BLaER1 treated with 17β-estradiol and CSF1 and Interleukin-3, amounts not matched to agents 10 nM and 100 nM (cell line): Measurements from ENCODE around the gene SERPINB6.
"Not testable (repeated sequence)": the region's sequence is repeated elsewhere in the genome, so short reads cannot be mapped to it uniquely, and the experiment has no call there.

ENCODE experiments used
- H3K27ac ChIP-seq, 11 experiments: shearing (Covaris generic); formaldehyde crosslinking; 2 replicates each; pipeline ENCODE4 v1.8.1; 2022
- H3K27me3 ChIP-seq, 11 experiments: shearing (Covaris generic); formaldehyde crosslinking; 2 replicates each; pipeline ENCODE4 v1.8.1; 2022
- H3K36me3 ChIP-seq, 11 experiments: shearing (Covaris generic); formaldehyde crosslinking; 2 replicates each; pipeline ENCODE4 v1.8.1; 2022
- H3K4me1 ChIP-seq, 10 experiments: shearing (Covaris generic); formaldehyde crosslinking; 2 replicates each; pipeline ENCODE4 v1.8.1; 2022
- H3K4me2 ChIP-seq, 11 experiments: shearing (Covaris generic); formaldehyde crosslinking; 2 replicates each; pipeline ENCODE4 v1.8.1; 2022
- H3K4me3 ChIP-seq, 10 experiments: shearing (Covaris generic); formaldehyde crosslinking; 2 replicates each; pipeline ENCODE4 v1.8.1; 2022
- H3K9ac ChIP-seq, 11 experiments: shearing (Covaris generic); formaldehyde crosslinking; 2 replicates each; pipeline ENCODE4 v1.8.1; 2022
- H3K9me3 ChIP-seq, 11 experiments: shearing (Covaris generic); formaldehyde crosslinking; replicated peaks in 1 of 11; 2 replicates each; pipeline ENCODE4 v1.8.1; 2022
- H4K20me1 ChIP-seq, 11 experiments: shearing (Covaris generic); formaldehyde crosslinking; 2 replicates each; pipeline ENCODE4 v1.8.1; 2022
- Cebpa-rat ChIP-seq, 11 experiments: shearing (Covaris generic); IDR thresholded peaks; 2 replicates each; pipeline ENCODE4 v1.8.1; 2022

Gene SERPINB6

DNA sequence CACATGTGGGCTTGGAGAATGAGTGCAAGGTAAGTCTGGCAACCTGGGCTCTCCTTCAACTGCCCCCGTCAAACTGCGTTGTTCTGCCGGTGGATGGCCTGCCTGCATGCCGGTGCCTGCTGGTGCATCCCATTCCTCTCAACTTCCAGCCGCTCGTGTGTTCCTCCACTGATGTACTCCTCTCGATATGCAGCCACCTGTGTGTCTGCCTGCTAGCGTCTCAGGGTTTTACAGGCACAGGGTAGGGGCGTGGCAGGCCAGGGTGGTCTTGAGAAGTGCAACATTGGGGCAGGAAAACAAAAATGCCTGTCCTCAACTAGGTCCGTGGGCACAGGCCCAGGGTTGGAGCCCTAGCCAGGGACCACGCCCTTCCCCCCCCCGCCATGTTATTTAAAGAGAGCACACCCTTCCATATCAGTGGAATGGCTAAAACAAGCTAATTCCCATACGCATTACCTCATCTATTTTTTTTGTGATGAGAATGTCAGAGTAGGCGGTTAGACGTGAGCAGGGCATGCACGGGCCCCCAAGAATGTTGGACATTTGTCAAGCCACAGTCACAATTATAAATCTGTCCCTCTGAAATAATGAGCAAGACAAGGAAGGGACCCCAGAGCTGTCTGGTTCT, 33.2 kb downstream of the SERPINB6 start:
- H4K20me1 ChIP-seq = no peaks in the 10 kb centered on the region
- no peak overlapping the region for H3K4me3 ChIP-seq
- H3K27ac ChIP-seq = no peak overlapping the region
- H3K27me3 ChIP-seq = no peaks in the 10 kb centered on the region
- H3K36me3 ChIP-seq = no peaks in the 10 kb centered on the region
- H3K4me2 ChIP-seq = no peak overlapping the region
- no peak for TF ChIP-seq Cebpa-rat (IDR thresholded peaks at IDR 0.05)
- peaks cover 9 to 16% (median 13%) of the 10 kb centered on the region in 10 experiments for H3K4me1 ChIP-seq
- H3K9me3 ChIP-seq = peaks cover 0 to 34% (median 14%) of the 10 kb centered on the region in 11 experiments; a peak in 16 of 22 replicates
- no peak overlapping the region for H3K9ac ChIP-seq

DNA sequence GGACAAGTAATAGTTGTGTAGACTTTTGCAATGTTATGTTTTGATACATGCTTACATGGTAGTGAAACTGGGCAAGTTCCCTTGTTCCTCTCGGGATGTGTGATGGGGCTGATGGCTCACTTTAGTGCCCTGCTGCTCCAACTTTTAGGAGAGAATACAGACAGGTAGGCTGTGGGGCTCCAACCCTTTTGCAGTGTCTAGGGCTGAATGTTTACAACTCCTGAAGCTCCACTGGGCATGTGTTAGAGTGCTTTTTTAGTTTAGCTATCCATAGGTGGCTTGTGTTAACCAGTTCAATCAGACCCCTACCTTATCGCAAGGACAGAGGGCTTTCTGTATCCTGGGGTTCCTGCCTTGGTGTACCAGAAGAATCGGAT, 33.8 kb downstream of the SERPINB6 start:
- Histone ChIP-seq H3K4me1 (peaks cover 4 to 11% (median 8%) of the 10 kb centered on the region in 10 experiments), H3K27me3 (no peaks in the 10 kb centered on the region), H3K36me3 (no peaks in the 10 kb centered on the region), H3K9ac (no peak overlapping the region), H3K4me2 (no peak overlapping the region), H3K27ac (no peak overlapping the region), H4K20me1 (no peaks in the 10 kb centered on the region), H3K9me3 (peaks cover 0 to 34% (median 14%) of the 10 kb centered on the region in 11 experiments; a peak in 16 of 22 replicates), H3K4me3 (no peak overlapping the region)
- TF ChIP-seq Cebpa-rat (IDR thresholded peaks at IDR 0.05) = no peak

DNA sequence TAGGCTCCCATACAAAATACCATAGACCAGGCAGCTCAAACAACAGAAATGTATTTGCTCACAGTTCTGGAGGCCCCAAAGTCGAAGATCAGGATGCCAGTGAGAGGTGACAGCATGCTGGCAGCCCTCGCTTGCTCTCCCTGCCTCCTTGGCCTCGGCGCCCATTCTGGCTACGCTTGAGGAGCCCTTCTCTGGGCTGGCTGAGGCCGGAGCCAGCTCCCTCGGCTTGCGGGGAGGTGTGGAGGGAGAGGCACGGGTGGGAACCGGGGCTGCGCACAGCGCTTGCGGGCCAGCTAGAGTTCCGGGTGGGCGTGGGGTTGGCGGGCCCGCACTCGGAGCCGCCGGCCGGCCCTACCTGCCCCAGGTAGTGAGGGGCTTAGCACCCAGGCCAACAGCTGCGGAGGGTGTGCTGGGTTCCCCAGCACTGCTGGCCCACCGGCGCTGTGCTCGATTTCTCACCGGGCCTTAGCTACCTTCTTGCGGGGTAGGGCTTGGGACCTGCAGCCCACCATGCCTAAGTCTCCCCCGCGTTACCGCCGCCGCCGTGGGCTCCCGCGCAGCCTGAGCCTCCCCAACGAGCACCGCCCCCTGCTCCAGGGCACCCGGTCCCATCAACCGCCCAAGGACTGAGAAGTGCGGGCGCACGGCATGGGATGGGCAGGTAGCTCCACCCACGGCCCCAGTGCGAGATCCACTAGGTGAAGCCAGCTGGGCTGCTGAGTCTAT, 35.6 kb downstream of the SERPINB6 start:
- no peaks in the 10 kb centered on the region for H3K36me3 ChIP-seq
- no peak overlapping the region for H3K4me2 ChIP-seq
- no peak for TF ChIP-seq Cebpa-rat (IDR thresholded peaks at IDR 0.05)
- no peaks in the 10 kb centered on the region for H3K27me3 ChIP-seq
- H4K20me1 ChIP-seq = no peaks in the 10 kb centered on the region
- no peak overlapping the region for H3K27ac ChIP-seq
- peaks cover 0 to 34% (median 14%) of the 10 kb centered on the region in 11 experiments; a peak in 16 of 22 replicates for H3K9me3 ChIP-seq
- H3K4me3 ChIP-seq = no peak overlapping the region
- peaks cover 0 to 9% (median 5%) of the 10 kb centered on the region in 10 experiments; a peak in 11 of 20 replicates for H3K4me1 ChIP-seq
- H3K9ac ChIP-seq = no peak overlapping the region

DNA sequence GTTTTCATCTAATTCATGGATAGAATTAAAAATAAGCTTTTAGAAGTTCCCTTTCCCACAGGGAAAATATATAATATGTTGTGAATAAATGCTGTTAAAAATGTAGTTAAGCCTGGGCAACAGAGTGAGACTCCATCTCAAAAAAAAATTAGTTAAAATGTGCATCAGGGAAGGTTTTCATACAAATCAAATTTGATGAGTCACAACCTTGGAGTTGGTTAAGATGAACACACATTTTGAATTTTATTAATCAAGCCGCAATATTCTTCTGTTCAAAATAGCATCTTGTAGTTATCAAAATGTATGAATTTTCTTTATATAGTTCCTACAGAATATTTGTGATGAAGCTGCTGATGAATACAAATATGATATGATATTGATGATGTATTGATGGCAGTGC, 37.3 kb downstream of the SERPINB6 start:
- no peaks in the 10 kb centered on the region for H3K27me3 ChIP-seq
- no peak overlapping the region for H3K4me2 ChIP-seq
- no peak overlapping the region for H3K4me3 ChIP-seq
- no peak overlapping the region for H3K27ac ChIP-seq
- H3K9me3 ChIP-seq = peaks cover 0 to 29% (median 17%) of the 10 kb centered on the region in 11 experiments; a peak in 19 of 22 replicates
- peaks cover 0 to 9% (median 5%) of the 10 kb centered on the region in 10 experiments; a peak in 11 of 20 replicates for H3K4me1 ChIP-seq
- no peak overlapping the region for H3K9ac ChIP-seq
- no peak for TF ChIP-seq Cebpa-rat (IDR thresholded peaks at IDR 0.05)
- no peaks in the 10 kb centered on the region for H3K36me3 ChIP-seq
- H4K20me1 ChIP-seq = no peaks in the 10 kb centered on the region

DNA sequence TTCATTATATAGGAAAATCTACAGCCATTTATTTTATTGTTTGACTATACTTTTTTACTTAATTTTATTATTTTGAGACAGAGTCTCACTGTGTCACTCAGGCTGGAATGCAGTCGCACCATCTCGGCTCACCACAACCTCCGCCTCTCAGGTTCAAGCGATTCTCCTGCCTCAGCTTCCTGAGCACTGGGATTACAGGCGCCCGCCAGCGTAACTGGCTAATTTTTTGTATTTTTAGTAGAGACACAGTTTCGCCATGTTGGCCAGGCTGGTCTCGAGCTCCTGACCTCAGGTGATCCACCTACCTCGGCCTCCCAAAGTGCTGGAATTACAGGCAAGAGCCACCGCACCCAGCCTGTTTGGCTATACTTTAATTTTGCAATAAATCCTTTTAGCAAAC, 38.5 kb downstream of the SERPINB6 start:
- H3K4me2 ChIP-seq, H3K9ac ChIP-seq, H3K27ac ChIP-seq, H3K4me3 ChIP-seq, H3K27me3 ChIP-seq, H4K20me1 ChIP-seq, H3K36me3 ChIP-seq, H3K4me1 ChIP-seq: not testable (repeated sequence)
- H3K9me3 ChIP-seq = peaks cover 11 to 34% (median 24%) of the 10 kb centered on the region in 11 experiments

DNA sequence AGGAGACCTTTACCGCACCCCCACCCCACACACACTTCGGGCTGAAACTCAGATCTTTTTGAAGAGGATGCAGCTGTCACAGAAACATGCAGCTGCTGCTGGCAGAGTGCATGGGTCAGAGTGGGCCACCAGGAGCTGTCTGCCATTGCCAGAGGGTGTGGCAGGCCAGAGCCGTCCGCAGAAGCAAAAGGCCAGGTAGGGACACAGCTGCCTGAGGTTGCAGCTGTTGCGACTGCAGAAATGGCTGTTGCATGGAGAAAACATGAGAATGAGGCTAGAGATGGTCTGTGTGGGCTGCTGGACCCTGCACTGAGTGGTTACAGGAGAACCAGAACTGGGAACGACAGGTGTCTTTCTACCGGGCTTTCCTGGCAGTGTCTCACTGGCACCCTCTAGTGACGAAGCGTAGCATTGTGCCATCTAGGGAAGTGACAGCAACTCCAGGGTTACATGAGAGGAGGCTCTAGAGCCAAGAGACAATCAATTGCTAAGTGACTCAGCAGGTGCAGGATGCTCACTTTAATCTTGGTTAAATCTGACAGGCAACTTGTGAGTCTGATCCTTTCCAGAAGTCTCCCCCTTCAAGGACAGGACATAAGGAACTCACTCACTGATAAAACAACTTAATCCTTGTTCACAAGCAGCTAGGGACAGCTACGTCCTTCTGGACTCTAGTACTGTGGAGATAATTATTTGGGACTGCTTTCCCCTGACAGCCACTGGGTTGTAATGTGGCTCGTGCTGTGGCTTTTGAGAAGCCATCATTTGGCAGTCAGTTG, 39.2 kb downstream of the SERPINB6 start:
- no peak for TF ChIP-seq Cebpa-rat (IDR thresholded peaks at IDR 0.05)
- Histone ChIP-seq H3K4me2 (peak overlapping the region; percentile 18 to 91 (median 63); a peak in 19 of 22 replicates), H3K27me3 (no peaks in the 10 kb centered on the region), H3K4me1 (peaks cover 0 to 9% (median 5%) of the 10 kb centered on the region in 10 experiments; a peak in 11 of 20 replicates), H4K20me1 (no peaks in the 10 kb centered on the region), H3K9ac (no peak overlapping the region), H3K4me3 (peak overlapping the region in 2 of 10 experiments; percentile 16 to 28; a peak in 2 of 20 replicates), H3K9me3 (peaks cover 12 to 34% (median 26%) of the 10 kb centered on the region in 11 experiments), H3K27ac (no peak overlapping the region), H3K36me3 (no peaks in the 10 kb centered on the region)

DNA sequence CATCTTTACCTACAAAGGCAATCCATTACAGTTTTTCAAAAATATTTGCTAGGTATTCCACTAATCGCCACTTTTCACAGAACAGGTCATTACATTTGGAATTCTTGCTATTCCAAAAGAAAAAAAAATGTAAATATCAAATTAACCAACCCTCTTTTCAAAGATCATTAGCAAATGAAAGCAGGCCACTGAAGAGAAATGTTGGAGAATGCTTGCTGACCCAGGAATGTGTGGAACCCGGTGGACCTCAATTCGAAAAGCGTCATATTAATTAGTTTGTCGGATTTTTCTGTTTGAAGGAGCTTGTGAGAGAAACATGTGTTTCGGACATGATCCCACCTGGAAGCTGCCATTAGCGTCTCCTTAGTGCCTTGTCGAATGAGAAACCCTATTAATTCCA, 40.3 kb downstream of the SERPINB6 start:
- Histone ChIP-seq H3K4me3 (no peak overlapping the region), H3K36me3 (no peaks in the 10 kb centered on the region), H3K9me3 (peaks cover 12 to 23% (median 18%) of the 10 kb centered on the region in 11 experiments), H3K4me1 (peaks cover 0 to 9% (median 5%) of the 10 kb centered on the region in 10 experiments; a peak in 11 of 20 replicates), H3K27me3 (no peaks in the 10 kb centered on the region), H3K4me2 (no peak overlapping the region), H3K9ac (no peak overlapping the region), H3K27ac (no peak overlapping the region), H4K20me1 (no peaks in the 10 kb centered on the region)
- TF ChIP-seq Cebpa-rat (IDR thresholded peaks at IDR 0.05) = no peak

DNA sequence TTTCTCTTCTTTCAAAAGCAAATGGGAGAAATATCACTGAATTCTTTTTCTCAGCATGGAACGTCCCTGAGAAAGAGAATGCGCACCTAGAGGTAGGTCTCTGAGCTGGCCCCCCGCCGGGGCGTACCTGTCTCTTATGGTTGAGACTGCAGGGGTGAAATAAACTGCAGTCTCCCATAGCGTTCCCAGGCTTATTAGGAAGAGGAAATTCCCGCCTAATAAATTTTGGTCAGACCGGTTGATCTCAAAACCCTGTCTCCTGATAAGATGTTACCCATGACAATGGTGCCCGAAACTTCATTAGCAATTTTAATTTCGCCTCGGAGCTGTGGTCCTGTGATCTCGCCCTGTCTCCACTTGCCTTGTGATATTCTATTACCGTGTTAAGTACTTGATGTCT, 43.4 kb downstream of the SERPINB6 start:
- not testable (repeated sequence) for H3K4me3 ChIP-seq, H4K20me1 ChIP-seq, H3K27me3 ChIP-seq, H3K4me1 ChIP-seq, H3K36me3 ChIP-seq, H3K9ac ChIP-seq, H3K27ac ChIP-seq, H3K4me2 ChIP-seq
- peaks cover 12 to 18% (median 15%) of the 10 kb centered on the region in 11 experiments for H3K9me3 ChIP-seq

DNA sequence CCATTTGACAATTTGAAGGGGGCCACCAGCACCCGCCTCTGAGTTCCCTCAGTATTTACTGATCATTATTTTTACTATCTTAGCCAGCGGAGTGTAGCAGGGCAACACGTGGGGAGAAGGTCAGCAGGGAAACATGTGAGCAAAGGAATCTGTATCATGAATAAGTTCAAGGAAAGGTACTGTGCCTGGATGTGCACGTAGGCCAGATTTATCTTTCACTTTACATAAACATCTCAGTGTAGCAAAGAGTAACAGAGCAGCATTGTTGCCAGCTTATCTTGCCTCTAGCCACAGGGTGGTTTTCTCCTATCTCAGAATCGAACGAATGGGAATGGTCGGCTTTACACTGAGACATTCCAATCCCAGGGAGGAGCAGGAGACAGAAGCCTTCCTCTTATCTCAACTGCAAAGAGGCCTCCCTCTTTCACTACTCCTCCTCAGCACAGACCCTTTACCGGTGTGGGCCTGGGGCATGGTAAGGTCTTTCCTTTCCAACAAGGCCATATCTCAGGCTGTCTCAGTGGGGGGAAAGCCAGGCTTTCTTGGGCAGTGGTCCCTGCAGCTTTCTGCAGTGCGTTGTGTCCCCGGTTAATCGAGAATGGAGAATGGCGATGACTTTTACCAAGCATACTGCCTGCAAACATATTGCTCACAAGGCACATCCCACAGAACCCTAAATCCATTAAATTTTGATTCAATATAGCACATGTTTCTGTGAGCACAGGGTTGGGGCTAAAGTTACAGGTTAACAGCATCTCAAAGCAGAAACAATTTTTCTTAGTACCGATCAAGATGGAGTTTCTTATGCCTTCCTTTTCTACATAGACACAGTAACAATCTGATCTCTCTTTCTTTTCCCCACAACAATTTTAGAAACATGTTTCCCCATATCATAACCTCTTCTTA, 45.3 kb downstream of the SERPINB6 start:
- peaks cover 12 to 18% (median 15%) of the 10 kb centered on the region in 11 experiments for H3K9me3 ChIP-seq
- H3K4me3 ChIP-seq, H3K4me1 ChIP-seq, H3K27ac ChIP-seq, H3K27me3 ChIP-seq, H4K20me1 ChIP-seq, H3K36me3 ChIP-seq, H3K9ac ChIP-seq, H3K4me2 ChIP-seq: not testable (repeated sequence)
